Measurements from ENCODE around the gene VOPP1. TPM values are rescaled to one million over a fixed set of nuclear protein-coding genes. Genes with fewer than 3 reads are reported as not detected.

Gene VOPP1
- total RNA-seq: 61.6 and 61.9 TPM in 2 replicates

GRCh38 chr7:55572378-55573233, at the start of gene VOPP1:
Gene VOPP1, minus strand, starts transcription at chr7:55572502. Its CDS starts 178 bp downstream, at chr7:55572324.

Other genes starting within 250 kb of the VOPP1 start
- gene LANCL2, start 207.2 kb downstream of the VOPP1 start, total RNA-seq: 8.7 and 11.3 TPM in 2 replicates

Data from hair follicular keratinocyte (primary cell).